GM21526 (cell line): Measurements from ENCODE around the gene ROBO1.

ENCODE experiments used
- ATAC-seq: cut with Tn5 transposase; IDR thresholded peaks from one replicate; pipeline ENCODE4 v1.9.1; 2021; ENCODE audit warnings: moderate library complexity; ENCODE audit not compliant: unreplicated experiment, low FRiP score

The ROBO1 gene

DNA sequence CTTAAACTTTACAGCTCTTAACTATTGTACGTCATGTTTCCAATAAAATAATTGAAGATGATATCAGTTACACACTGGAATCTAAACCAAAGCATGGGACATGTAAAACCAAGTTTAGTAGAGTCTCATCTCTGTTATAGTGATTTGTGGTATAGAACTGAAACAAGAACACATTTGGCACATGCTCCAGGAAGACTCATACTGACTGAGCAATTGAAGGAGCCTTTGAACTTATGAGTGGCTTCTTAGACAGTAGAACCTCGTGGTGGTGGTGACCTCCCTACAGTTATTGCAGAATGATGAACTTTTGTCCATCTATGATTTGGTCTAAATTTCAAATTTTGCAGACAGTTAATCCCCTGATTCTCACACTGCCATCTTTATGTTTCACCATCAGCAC lies 729.7 kb downstream of the ROBO1 start:
- ATAC-seq: no peak

DNA sequence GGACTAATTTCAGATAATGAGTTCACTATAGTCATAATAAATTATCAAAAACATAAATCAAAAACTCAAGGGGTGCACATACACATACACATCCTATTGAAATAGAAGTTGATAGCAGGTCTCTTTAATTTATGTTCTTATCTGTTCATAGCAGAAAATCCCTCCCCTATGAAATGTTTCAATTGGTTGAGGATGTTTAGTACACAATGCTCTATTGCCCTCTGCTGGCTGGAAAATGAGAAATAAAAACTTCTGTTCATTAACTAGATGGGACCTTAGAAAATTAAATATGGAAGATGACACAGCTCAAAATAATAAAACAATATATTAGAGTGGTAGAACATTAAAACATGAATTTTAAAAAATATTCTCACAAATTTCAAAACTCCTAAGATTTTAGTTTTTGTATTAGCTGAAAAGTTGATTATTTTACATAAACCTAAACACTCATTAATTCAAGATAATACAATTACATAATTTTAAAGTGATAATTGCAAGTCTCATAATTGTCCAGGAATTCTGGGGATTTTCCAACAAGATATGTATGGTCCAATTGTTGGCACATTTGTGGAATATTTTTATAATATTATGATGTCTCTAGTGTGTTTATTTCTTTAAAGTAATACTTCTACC lies 735.0 kb downstream of the ROBO1 start:
- no peak for ATAC-seq

DNA sequence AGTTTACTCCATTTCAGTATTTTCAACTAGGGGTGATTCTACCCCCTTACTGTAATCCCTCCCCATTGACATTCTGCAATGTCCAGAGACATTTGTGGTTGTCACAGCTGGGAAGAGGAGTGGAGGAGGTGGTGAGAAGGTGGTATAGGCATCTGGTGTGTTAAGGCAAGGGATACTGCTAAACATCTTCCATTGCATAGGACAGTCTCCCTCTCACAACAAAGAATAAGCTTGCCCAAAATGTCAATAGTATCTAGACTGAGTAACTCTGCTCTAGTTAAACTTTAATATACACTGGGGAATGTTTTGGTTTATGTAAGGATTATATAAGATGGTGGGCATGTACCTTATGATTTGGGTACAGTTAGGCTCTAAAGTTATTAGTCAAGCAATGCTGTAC lies 737.6 kb downstream of the ROBO1 start:
- no peak for ATAC-seq

DNA sequence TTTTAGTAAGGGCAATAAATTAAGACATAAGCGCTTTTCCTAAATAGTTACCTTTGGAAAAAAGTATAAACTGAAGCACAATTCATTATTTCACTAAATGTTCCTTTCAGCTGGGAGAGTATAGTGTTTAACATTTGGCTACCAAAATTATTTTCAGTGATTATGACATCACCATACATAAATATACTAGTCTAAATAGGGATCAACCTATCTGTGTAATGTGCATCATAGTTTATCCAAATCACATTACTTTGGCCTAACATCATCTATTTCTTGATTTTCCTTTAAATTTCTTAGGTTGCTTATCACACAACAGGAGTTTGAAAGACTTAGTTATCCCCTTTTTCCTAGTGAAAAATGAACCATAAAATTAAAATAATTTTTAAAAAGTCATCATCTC lies 738.9 kb downstream of the ROBO1 start:
- no peak for ATAC-seq

DNA sequence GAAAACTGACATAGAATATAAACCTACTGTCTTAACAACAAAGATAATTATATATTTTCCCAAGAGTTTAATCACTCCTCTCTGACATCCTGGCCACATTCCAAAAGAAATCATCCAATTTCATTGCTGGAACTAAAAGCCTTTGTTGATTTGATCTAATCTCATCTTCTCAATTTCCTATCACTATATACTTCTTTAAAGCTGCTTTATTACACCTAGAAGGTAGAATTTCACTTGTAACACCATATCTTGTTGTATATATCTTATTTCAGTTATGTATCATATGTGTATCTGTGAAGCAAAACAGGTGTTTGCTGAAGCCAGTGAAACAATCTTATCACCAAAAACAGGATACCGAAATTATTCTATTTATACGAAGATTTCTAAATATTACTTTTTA lies 740.2 kb downstream of the ROBO1 start:
- no peak for ATAC-seq

DNA sequence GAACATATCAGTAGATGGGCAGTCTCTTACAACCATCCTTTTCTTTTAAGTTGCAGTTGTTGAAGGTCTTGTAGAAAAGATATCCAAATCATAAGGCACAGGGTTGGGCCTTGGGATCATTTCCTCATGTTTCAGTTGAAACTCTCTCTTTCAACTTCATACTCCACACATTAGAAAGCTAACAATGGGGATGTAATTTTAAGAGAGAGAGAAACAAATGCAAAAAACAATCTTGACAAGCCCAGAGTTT lies 747.9 kb downstream of the ROBO1 start:
- ATAC-seq: no peak

DNA sequence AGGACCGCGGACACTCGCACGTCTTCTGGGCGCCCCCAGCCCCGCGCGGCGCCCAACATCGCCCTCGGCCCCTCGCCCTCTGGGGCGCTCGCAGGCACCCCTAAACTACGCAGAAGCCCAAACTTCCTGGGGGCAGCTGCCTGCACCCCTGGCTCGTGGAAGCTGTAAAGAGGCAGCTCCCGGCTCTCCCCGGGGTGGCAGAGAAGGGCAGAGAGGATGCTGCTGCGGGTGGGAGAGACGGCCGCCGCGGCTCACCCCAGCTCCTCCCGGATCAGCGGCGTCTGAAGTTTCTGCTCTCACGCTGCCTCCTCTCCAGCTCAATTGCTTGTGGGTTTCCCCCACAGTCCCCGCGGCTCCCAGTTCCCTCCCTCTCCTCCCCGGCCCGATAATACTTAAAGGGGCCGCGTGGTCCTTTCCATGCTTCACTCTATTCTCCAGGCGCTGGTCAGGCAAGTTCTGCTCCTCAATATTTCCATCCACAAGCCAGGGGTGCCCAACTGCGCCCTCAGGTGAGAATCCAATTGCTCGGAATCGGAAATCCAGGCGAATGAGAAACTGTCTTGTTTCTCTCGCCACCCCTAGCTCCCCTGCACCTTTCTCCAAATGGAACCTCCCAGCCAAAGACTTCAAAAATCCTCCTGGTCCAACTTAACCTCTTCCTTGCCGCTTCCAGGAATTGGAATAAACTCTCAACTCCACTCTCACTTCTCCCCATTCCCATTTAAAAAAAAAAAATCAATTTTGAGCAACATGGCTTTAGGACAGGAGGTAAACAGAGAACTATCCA lies 748.5 kb downstream of the ROBO1 start:
- ATAC-seq: no peak

DNA sequence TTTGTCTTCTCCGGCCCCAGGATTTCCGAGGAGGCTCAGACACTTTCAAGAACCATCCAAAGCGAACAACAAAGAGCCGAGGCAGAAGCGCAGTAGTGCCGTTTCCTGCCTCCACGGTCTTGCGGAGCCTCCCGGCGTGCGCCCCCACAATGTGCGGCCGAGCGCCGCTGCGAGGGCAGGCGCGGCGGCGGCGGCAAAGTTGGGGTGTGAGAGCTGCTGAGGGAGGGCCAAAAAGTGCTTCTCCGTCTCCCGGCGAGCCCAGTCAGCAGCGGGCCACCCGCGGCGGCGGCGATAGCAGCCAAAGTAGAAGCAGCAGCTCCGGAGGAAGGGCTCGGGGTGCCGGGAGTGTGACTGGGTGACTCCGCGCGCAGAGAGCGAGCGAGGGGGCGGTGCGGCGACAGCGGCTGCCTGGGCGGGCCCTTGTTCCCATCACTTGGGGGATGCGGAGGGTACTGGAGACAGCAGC lies 749.1 kb downstream of the ROBO1 start:
- ATAC-seq: no peak

DNA sequence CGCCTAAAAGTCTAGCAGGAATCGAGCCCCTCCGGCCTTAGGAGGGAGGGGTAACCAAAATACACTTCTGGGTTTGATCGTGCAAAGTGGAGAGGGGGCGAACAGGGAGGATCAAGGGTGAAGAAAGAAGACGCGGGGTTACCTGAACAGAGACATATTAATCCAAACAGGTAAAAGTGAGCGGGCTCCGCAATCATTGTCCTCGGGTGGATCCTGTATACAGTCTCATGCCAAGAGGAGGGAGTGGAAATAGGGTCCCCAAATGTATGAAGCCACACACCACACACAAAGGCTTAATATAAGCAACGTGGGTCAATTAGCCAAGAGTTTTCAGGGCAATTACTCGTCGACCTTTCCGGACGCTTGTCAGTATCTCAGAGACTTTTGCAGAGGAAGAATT lies 749.5 kb downstream of the ROBO1 start:
- ATAC-seq: no peak

DNA sequence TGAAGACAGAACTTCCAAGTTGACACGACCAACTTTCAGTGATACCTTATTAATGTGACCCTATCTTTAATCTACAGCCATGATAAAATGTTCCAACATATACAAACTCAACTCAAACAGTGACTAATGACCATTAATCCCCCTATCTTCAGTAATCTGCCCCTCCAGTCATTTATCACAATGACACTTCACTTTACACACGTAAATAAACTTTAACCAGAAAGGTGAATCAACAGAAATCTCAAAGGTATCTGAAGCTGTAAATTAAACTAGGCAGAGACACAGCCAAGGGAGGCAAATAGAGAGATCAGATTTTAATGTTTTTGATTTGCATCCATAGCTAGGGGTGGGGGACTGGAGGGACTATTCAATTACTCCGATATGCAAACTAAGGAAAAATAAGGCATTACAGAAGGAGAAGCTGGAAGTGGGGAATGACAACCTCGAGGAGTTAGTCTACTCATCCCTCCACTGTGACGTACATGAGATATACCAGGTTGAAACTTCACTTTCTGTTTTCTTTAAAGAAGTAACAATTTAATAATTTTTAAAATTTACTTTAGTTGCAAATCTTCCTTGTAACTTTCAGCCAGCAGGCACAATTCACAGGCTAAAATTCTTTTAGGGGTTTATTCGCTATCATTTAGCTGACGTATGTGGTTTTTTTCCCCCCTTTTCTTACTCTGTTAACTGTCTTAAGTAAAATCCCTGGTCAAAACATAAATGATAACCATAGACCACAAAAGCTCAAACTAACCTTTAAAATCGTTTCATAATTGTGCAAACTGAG lies 751.0 kb downstream of the ROBO1 start:
- ATAC-seq: no peak

DNA sequence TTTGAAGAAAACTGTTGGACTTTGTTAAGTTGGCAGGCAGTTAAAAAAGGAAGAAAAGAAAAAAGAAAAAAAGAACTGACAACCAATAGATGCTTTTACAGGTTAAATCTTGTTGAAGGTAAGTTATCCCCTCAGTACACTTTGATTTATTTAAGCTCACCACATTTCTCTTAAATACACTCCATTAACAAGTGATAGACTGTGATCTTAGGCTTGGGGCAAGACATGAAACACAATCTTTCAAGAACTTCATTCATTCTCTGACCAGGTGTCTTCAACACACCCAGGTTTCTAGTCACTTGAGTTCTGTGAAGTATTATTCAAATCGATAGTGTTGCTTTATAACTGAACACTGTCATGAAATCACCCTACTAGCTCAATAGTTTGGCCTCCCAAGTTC lies 751.9 kb downstream of the ROBO1 start:
- ATAC-seq: no peak

DNA sequence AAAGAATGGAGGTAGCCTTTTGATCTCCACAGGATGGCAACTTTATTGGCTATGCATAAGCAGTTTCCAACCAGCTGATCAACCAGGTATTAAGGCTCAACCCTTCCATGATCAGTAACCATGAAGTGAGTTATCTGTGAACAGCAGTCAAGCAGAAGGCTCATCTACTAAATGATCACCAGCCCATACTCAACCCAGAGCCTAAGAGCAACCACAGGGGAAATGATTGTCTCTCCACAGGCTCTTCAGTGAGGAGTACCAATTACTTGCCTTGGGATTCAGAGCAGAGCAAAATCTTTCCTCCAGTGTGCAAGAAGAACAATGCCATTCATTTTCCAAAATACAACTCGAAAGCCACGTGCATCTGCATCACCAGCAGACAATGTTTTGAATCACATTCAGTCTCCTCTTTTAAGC lies 754.8 kb downstream of the ROBO1 start:
- ATAC-seq: no peak

DNA sequence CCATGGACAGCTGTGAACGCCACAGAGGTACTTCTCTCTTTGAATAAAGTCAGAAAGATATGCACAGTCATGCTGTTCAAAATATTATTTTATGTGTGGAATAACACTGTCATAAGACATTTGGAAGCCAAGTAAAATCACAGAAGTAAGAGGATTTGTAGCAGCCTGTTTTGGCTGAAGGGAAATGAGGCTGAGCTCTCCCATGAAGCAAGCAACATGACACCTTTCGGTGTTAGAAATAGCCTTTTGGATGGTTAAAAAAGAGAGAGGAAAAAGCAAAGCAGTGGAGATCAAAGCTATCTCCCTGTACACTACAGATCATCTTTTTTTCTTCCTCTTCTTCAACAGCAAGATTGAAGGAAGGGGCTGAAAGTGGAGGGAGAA lies 755.3 kb downstream of the ROBO1 start:
- ATAC-seq: no peak

DNA sequence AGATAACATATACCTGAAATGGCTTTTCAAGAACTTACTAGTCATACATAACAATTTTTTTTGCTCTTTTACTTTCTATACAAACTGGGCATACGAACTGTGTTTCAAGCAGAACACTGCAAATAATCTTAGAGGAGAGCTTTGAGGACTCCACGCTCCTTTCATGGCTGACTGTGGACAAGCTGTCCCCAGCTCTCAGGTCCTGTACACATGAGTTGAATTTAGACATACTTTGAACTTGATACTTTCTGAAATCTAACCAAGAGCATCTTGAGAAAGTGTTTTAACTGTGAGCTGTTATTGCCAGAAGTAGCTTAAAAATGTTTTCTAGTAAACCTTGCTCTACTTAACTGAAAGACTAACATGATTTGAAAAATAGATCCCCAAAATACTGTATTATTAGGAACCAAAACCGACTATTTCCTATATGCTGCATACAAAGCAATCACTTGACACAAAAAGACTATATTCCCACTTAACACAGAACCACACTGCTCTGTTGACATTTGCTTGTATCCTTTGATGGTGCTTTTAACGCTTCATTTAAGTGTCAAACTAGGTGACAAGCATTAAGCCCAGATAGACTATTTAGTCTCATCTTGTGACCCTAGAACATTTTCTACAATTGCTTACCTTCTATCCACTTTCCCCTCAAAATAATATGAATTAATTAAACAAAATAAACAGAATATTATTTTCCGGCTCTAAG lies 755.8 kb downstream of the ROBO1 start:
- ATAC-seq: no peak

DNA sequence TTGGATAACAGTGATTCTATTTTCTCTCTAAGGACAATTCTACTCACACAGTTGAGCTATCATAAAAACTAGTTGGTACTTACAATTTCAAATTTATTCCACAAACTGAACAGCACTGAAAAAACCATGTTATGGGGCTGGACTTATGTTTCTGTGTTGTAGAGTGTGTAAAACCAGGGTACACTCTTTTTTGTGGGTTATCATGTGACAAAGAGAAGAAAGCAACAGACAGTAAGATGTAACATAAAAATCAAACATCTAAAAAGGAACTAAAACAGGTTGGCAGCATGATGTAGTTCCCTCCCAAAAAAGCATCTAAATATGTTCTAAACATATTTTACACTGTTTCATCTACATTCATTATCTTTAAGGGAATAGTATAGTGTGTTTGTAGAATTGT lies 757.9 kb downstream of the ROBO1 start:
- ATAC-seq: no peak

DNA sequence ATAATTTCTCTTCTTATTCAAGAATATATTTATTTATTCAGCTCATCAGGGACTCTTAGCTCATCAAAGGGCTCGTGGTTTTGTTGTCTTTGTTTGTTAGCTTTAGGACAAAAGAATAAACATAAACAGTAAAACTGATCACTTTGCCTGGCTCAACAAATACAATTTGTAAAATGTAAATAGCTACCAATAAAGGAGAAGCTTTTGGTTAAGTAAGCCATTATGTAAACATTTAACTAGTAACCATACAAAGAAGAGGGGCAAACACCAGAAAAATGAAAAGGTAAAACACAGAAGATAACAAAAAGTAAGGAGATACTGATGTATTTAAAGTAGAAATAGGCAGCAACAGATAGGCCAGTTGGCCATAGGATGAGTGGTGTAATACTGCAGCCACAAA lies 761.7 kb downstream of the ROBO1 start:
- ATAC-seq: no peak

DNA sequence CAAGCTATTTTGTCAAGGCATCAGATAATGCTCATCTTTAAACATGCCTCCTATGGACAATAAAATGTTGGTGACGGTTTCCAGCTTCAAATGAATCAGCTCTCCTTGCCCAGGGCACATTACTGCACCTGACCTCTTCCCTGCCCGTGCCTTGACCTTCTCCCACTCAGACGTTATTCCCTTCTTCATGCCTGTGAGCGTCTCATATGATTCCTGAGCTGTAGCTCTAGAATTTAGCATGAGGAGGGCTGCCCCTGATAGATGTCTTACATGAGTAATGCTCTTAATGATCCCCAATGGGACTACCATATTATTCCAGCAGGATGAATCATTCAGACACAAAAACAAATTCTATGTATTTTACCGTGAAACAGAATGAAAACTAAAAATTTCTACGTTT lies 762.7 kb downstream of the ROBO1 start:
- no peak for ATAC-seq

DNA sequence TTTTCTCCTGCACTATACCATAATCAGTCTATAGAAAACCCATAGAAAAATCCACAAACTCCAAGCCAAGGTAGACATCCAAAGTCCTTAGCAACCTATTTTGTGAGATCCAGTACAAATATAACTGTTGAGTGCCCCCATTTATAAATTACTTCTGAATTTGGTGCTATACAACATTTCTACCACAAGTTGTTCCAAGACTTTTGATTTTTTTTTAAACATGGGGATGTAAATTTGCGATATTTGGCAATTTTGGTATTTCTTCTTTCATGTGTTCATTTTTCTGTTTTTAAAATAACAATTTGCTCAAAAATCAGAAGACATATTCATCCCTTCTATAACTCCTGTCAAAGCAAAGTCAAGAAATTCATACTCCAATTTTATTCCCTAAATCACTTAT lies 763.8 kb downstream of the ROBO1 start:
- no peak for ATAC-seq

DNA sequence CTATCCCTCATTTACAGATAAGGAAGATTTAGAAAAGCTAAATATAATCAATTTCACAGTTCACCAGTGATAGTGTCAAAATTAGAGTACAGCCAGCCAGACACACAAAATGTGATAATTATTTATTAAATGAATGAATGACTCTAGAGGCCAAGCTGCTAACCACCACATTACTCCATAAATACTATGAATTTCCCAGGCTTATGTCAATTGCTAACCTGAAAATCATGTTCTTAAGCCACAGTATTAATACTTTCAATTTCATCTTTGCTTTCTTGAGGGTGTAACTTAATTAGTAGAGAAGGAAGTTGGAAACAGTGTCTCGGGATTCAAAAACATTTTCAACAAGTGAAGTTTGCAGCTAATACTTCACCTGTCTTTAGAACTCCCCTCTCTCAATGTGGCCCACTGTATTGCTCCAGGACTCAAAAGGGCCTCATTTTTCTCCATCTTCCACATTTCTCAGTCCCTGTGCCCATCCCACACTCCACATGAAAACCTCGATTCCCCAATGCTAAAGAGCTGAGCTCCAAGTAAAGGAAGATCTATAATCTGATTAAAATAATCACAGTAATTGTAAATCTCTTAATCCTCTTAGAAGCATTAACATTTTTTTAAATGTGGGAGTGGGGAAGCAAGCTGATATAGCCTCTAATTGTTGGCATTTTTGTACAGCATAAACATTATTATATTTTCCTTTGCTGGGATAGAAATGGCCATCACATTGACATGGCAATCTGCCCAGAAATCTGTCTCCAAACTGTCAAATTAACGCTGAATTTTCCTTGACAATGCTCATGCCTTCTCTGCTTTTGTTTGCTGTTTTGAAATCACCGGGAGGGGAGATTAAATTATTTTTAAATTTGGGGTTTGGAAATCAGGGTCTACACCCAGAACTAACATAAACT lies 765.1 kb downstream of the ROBO1 start:
- no peak for ATAC-seq

DNA sequence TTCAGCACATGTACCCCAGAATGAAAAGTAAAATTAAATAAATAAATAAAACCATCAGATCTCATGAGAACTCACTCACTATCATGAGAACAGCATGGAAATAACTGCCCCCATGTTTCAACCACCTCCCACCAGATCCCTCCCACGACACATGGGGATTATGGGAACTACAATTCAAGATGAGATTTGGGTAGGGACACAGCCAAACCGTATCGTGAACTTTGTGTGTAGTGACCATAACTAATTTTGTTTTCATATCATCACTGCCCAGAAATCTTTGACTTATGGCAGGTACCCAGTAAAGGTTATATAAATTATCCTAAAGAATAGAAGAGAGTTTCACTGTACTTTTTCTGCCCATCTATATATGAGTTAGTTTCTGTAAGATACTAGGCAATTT lies 766.5 kb downstream of the ROBO1 start:
- ATAC-seq: no peak
